ENCODE results near the gene PUS10.

DNA sequence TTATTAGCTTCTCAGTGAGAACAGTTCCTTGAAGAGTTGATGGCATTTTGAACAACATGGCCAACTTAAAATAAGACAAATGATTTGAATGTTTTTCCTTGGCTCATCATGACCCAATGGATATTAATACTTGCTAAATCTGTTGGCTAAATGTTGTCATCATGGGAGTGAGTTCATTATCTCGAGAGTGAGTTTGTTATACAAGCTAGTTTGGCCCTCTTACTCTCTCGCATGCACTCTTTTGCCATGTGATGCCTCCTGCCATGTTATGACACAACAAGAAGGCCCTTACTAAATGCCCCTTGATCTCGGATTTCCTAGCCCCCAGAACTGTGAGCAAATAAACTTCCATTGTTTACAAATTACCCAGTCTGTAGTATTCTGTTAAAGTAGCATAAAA is 24.8 kb upstream of the PUS10 start:
- TF ChIP-seq, protein P1, sequence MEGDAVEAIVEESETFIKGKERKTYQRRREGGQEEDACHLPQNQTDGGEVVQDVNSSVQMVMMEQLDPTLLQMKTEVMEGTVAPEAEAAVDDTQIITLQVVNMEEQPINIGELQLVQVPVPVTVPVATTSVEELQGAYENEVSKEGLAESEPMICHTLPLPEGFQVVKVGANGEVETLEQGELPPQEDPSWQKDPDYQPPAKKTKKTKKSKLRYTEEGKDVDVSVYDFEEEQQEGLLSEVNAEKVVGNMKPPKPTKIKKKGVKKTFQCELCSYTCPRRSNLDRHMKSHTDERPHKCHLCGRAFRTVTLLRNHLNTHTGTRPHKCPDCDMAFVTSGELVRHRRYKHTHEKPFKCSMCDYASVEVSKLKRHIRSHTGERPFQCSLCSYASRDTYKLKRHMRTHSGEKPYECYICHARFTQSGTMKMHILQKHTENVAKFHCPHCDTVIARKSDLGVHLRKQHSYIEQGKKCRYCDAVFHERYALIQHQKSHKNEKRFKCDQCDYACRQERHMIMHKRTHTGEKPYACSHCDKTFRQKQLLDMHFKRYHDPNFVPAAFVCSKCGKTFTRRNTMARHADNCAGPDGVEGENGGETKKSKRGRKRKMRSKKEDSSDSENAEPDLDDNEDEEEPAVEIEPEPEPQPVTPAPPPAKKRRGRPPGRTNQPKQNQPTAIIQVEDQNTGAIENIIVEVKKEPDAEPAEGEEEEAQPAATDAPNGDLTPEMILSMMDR (conservative IDR thresholded peaks at IDR 0.05; ENCODE audit: low read depth in 2 of 2): no peak
- no peak for TF ChIP-seq EZH2 (IDR thresholded peaks at IDR 0.05; ENCODE audit: low read depth, unreplicated experiment)
- TF ChIP-seq REST (IDR thresholded peaks at IDR 0.05; ENCODE audit: unreplicated experiment): no peak
- no peak for TF ChIP-seq POLR2AphosphoS5 (IDR thresholded peaks at IDR 0.05; ENCODE audit: low read depth)
- TF ChIP-seq EZH2phosphoT487 (IDR thresholded peaks at IDR 0.05; ENCODE audit: unreplicated experiment): no peak
- TF ChIP-seq ZNF331 (CRISPR knock-in tag; IDR thresholded peaks at IDR 0.05; ENCODE audit: low read depth): no peak
- no peak for TF ChIP-seq JUNB (IDR thresholded peaks at IDR 0.05; ENCODE audit: unreplicated experiment)
- TF ChIP-seq CREB1 (CRISPR knock-in tag; IDR thresholded peaks at IDR 0.05; ENCODE audit: low read depth): no peak
- no peak for TF ChIP-seq ETS1 (IDR thresholded peaks at IDR 0.05)
- no peak for TF ChIP-seq NANOG (IDR thresholded peaks at IDR 0.05; ENCODE audit: borderline replicate concordance)
